HTR-8/SVneo (cell line): ENCODE results near the gene ST6GALNAC1.
"Not testable (repeated sequence)": the region's sequence is repeated elsewhere in the genome, so short reads cannot be mapped to it uniquely, and the experiment has no call there.

Experiments
- DNase-seq: peaks from one replicate; pipeline ENCODE4 v3.0.0; 2011; ENCODE audit warnings: low spot score, mixed read lengths; ENCODE audit not compliant: insufficient read length
- FAIRE-seq: peaks from 2 replicates; lab custom pipeline; 2011; peaks lifted over from hg19 to GRCh38; lab: Jason Lieb, UNC

ST6GALNAC1 gene

DNA sequence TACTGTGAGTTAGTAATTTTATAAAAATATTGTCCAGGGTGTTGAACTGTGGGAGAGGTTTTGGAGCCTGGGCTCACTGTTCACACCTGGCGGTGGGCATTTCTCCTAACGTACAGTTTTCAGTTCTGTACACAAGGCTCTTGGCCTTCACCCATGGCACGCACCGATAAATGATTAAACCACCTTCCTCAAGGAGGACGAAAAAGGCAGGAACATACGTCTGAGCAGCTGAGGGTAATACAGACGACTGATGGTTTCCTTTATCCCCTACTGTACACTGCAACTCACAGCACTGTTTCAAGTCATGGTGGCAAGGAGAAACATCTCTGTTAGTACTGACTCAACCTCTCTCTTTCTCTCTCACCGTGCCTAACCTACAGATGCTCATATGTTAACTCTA, 1.4 kb upstream of the ST6GALNAC1 start:
- no peak for DNase-seq
- no peak for FAIRE-seq

DNA sequence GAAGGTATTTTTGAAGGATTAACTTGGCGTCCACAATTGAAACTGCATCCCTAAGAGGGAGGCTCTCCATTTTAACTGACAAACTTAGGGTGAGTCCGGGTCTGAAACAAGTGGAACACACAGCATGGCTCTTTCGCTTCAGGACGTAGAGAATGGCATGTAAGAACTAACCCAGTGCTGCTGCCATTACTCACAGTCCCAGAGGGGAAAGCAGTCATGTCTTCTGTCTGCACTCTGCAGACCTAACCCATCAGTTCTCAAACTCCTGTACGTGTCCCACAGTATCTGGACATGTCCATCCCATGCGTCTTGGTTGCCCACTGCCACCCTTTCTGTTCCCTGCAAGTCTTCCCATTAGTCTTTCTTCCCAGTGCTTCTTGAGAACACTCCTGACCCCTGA, 563 bp downstream of the ST6GALNAC1 start:
- FAIRE-seq (no peak), DNase-seq (no peak)

DNA sequence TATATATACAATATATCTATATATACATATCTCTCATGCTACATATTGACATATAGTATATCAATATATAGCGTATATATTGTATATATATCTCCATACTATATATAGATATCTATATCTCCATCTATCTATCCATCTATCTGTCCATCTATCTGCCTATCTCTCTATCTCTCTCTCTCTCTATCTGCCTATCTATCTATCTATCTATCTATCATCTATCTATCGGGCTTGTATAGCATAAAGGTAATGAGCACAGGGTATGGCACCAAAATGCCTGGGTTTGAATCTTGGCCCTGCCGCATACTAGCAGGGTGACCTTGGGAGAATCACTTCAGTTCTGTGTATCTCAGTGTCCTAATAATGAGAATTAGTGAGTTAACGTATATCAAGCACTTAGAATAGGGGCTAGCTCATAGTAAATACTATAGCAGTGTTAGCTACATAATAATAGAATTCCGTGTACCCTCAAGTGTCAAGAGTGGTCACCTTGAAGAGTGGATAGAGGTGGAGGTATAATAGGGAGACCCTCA, 1.5 kb downstream of the ST6GALNAC1 start:
- DNase-seq (no peak), FAIRE-seq (no peak)

DNA sequence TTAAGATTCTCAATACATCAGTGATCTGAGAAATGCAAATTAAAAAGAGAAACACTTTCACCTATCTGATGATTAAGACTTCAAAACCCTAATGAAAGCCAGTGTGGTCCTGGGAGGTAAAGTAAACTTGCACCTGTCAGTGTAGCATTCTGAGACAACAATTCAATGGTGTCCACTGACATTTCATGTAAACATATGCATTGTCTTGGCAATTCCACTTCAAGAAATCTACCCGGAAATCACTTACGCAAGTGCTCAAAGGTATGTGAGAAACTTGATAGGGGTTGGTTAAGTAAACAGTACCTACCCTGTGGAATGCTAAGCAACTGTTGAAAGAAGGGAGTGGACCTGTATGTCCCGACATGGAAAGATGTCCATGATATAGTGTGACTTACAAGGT, 2.1 kb downstream of the ST6GALNAC1 start:
- FAIRE-seq (no peak), DNase-seq (no peak)

DNA sequence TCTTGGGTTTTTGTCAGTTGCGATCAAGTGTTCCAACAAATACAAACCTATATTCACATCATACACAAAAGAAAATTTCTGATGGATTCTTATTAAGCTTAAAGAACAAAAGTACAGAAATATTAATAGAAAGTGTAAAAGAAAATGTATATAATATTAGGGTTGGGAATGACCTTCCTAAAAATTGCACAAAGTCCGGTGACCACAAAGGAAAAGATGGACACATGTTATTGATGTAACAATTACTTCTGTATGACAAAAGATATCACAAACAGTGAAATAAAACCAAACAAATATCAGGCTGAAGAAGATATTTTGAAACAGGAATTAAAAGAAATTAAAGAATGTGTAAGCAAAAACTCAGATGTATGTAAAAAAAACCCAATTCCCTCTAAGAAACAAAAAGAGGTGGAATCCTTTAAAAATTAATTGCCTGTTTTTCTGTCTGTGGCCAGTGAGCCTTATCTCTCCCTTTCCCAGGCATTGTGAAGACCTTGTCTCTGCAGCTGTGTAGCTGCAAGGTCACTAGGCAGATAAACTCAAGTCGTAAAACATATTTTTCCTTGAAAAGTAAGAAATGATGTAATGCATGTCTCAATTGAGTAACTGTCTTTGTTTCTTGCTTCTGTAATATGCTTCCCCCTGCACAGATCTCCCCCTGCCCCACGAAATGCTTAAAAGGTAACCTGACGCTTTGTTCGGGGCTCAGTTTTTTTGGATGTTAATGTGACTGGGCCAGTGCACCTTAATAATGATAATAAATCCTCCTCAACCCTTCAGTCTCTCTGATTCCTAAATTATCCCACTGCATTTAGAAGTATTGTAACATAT, 2.8 kb downstream of the ST6GALNAC1 start:
- DNase-seq (no peak), FAIRE-seq (no peak)

DNA sequence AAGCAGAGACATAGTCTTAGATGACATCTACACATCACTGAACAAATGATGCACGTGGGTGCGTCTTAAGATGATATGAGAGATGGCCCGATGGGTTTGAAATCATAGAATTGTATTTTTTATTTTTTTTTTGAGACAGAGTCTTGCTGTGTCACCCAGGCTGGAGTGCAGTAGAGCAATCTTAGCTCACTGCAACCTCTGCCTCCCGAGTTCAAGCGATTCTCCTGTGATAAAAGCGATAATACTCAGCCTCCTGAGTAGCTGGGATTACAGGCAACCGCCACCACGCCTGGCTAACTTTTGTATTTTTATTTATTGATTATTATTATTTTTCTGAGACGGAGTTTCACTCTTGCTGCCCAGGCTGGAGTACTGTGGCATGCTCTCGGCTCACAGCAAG, 5.3 kb downstream of the ST6GALNAC1 start:
- DNase-seq (no peak), FAIRE-seq (no peak)

DNA sequence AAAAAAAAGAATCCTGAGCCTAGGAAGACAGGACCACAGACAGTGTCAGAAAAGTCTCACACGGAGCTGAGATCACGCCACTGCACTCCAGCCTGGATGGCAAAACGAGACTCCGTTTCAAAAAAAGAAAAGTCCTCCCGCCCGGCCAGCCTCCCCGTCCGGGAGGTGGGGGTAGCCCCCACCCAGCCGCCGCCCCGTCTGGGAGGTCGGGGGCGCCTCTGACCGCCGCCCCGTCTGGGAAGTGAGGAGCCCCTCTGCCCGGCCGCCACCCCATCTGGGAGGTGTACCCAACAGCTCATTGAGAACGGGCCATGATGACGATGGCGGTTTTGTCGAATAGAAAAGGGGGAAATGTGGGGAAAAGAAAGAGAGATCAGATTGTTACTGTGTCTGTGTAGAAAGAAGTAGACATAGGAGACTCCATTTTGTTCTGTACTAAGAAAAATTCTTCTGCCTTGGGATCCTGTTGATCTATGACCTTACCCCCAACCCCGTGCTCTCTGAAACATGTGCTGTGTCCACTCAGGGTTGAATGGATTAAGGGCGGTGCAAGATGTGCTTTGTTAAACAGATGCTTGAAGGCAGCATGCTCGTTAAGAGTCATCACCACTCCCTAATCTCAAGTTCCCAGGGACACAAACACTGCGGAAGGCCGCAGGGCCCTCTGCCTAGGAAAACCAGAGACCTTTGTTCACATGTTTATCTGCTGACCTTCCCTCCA, 6.9 kb downstream of the ST6GALNAC1 start:
- not testable (repeated sequence) for DNase-seq, FAIRE-seq

DNA sequence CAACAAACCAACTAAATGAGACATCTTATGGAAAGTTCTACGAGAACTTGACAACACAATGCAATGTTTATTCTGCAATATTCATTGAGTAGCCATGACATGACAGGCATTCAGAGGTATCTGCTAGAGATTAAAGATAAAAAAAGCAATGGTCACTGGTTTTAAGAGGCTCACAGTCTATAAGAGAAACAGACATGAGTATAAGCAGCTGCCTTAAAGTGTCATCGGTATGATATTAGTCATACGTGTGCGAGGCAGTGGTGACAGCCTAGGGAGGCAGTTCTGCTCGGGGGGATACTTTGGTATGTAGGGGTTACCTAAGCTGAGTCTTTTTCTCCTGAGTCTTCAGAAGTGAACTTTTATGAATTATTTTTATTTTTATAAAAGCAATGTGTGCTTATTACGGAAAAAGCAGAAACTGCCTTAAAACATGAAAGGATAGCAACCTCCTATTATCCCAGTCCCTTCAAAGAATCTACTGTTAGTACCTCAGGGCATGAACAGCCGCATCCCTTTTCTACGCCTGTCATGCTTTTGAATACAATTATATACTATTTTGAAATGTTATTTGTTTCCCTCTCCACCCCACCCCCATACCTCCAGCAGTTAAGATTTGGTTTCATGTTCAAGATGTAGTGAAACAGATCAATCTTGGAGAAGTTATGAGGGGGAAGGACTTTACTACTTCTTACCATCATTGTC, 7.7 kb downstream of the ST6GALNAC1 start:
- peak; percentile 66 for DNase-seq
- no peak for FAIRE-seq

DNA sequence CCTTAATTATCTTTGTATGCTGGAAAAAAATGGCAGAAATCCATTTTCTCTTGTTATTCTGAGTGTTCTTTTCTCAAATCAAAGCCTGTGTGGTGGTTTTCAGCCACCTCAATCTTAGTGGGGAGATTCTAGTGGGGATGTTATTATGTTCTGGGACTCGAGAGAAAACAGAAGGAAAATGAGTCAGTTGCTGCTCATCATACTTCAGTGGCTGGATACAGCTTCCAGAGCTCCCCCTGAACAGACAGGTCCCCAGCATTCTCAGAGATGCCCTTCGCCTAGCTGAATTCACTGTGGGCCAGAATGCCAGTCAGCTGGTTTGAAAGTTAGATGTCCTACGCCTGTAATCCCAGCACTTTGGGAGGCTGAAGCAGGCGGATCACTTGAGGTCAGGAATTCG, 8.5 kb downstream of the ST6GALNAC1 start:
- FAIRE-seq (no peak), DNase-seq (no peak)

DNA sequence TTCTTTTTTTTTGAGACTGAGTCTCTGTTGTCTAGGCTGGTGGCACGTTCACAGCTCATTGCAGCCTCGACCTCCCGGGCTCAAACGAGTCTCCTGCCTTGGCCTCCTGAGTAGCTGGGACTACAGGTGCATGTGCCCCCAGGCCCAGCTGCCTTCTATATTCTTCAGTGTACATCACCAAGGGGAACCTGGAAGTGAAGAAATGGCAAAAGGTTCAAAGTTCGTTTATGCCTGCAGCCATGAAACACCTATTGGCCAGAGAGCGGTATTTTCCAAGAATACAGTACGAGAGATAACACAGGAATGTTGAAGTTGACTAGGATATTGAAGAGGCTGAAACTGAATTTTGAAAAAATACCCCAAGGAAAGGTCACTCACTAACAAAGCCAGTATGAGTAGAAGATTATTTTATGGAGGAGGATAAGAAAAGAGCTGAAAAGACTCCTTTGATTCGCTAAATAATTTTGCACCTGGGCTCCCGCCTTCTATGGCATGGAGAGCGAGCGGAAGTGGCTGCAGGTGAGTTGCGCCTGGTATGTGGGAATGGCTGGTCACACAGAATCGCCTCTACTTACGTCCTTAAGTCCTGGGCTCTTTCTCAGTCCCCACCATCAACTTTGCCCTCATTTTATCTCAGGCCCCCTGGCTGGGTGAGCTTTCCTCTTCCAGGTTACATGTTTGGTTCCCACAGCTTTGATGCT, 9.8 kb downstream of the ST6GALNAC1 start:
- FAIRE-seq (no peak), DNase-seq (no peak)

DNA sequence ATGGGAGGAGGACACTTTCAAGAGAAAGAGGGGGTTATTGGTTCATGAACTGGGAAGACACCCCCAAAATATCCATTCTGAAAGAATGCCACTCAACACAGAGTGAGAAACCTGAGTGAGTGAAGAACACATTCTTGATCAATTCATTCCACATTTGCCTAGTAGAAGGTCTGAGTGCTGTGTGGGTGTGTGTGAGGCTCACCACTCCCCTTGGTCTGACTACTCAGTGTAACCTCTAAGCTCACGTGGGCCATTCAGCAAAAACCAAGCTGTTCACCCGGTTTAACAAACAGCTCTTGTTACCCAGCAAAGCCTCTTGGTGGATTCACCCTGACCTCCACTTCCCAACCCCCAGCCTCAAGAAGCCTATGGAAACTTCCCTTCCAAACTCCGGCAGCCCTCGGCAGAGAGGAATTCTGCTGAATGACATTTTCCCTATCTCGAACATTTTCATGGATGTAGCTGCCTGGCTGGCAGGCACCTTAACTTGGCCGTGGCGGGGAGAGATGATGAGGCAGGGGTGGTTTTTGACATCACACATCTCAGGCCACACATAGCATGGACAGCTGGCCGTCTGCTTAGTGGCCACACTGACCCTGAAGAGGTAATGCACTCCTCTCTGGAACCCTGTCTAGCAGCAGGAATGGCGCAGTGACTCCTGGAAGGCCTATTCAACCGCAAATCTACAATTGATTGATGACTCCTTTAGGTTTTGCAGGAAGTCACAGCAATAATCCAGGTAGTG, 11.6 kb downstream of the ST6GALNAC1 start:
- FAIRE-seq = peak; percentile 55
- no peak for DNase-seq

DNA sequence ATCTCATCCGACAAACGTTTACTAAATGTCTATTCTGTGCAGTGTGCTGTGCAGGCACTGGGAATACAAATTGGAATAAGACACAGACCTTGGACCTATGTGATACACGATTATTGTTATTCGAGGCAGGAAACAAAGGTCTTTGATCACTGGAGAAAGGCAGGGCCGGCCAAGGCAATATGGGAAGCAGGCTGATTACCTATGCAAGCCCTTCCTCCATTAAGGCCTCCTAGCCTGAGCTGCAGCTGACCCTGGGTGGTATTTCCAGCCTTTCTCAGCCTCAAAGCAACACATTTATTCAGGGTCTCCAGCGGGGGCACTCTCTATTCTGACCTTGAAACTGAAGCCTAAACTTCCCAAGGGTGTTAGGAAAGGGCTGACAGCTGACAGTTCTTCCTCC, 13.4 kb downstream of the ST6GALNAC1 start:
- FAIRE-seq (peak; percentile 68), DNase-seq (no peak)

DNA sequence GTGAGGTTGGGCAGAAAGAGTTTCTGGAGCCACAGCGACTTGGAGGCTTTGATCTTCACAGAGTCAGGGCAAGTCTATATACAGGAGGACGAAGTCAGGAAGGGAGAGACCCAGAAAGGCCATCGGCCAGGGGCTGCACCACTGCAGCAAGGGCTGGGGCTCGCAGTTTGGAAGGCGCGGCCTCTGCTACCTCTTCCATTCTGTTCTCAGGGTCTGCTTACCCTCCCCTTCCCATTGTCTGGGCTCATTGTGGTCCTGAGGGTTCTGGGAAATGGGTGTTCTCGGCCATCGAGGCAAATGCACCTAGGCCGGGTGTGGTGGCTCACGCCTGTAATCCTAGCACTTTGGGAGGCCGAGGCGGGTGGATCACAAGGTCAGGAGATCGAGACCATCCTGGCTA, 16.0 kb downstream of the ST6GALNAC1 start:
- no peak for FAIRE-seq
- DNase-seq = no peak

DNA sequence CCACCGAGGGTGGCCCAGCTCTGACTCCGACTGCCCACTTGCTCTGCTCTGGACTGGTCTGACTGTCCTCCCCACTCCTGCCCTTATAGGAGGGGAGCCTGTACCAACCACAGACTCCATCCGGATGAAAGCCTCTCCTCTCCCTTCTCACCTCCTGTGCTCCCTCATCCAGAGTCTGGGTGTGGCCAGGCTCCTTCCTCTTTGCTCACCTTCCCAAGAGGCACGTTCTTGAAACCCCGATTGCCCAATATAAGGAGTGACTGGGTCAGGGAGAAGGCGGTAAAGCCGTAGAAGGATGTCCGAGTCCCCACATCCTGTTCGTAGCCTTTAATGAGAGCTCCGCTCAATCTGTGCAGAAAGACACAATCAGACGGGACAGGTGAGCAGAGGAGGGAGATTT, 17.1 kb downstream of the ST6GALNAC1 start:
- FAIRE-seq (no peak), DNase-seq (no peak)

DNA sequence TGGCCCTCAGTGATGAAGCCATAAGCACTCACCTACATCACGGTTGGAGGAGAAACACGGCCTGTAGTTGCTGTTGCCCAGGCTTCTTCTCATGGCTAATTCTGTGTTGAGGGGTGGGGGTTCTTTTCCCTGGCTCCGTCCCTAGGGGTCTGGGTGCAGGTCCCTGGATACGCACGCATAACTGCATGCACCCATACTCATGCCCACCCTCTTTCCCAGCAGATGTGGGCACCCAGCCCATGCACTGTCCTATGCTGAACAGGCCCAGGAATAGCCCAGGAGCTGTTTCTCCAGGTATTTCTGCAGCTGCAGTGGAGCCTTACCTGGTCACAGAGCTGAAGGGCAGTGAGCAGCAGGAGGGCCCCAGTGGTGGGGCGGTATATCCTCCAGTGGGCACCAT, 18.1 kb downstream of the ST6GALNAC1 start:
- no peak for FAIRE-seq

DNA sequence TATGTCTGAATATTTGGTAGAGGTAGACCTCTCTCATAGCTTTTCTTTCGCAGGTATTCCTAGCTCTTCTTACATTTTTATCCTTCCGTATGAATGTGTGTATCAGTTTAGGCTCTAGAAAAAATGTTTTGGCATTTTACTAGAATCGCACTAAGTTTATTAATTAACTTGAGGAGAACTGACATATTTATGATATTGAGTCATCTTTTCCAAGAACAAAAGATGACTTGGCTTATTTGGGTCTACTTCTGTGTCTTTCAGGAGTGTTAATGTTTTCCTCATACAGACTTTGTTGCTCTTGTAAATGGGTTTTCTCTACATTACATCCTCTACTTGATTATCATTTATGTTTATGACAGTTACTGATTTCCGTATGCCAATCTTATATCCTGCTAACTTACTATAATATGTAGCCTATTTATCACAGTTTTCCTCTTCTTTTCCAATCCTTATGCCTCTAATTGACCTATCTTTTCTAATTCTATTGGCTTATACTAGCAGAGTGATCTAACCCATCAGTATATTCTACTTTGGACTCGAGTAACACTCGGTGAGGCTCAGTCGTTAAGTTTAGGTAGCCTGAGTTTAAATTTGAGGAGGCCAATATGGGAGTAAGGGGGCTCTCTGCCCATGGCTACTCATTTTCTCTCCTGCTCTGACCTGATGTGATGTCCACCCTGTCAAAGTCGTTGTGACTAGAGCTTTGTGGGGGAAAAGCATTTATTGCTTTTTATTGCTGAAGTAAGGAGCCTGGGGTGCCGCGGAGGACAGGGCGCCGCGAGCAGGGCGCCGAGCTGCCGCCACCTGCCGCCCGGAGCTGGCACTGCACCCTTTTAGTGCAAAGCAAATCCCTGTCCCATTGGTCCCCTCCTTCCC, 20.0 kb downstream of the ST6GALNAC1 start:
- FAIRE-seq (no peak), DNase-seq (peak; percentile 87)

More for the DNA sequence above, 18.1 kb downstream of the ST6GALNAC1 start:
- DNase-seq = no peak

DNA sequence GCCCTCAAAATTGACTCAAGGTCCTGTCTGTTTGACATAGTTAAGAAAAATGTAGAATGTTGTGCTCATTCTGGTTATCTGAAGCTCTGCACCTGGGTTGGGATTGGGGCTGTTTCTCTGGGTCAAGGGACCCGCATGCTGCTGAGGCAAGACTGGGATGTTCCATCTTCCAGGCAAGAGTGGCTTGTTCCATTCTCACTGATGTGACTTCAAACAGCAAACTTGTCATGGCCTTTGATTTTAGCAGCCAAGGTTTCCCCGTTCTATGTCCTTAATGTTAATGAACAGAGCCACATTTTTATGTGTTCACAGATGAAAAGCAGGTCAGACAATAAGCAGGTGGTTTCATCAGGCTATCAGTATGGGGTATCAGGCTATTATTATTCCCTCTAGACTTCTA, 25.7 kb downstream of the ST6GALNAC1 start:
- DNase-seq (no peak), FAIRE-seq (no peak)

DNA sequence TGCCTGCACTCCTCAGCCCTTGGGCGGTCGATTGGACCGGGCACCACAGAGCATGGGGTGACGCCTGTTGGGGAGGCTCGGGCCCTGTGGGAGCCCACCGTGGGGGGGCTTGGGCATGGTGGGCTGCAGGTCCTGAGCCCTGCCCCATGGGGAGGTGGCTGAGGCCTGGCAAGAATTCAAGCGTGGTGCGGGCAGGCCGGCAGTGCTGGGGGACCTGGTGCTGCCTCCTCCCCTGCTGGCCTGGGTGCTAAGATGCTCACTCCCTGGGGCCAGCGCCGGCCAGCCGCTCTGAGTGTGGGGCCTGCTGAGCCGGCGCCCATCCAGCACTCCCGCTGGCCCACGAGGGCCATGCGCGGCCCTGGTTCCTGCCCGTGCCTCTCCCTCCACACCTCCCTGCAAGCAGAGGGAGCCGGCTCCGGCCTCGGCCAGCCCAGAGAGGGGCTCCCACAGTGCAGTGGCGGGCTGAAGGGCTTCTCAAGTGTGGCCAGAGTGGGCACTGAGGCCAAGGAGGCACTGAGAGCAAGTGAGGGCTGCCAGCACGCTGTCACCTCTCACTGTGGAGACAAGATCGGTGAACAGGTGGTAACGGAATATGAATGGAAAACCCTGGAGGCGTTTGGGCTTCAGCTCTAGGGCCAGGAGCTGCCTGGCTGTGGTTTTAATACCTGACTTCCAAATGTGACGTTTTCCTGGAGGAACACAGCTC, 28.5 kb downstream of the ST6GALNAC1 start:
- FAIRE-seq = no peak

More for the DNA sequence above, 28.5 kb downstream of the ST6GALNAC1 start:
- no peak for DNase-seq
